Muscle layer of duodenum (tissue), 2 donors: ENCODE results near the gene FAM240A.

Source experiments
- H3K27ac ChIP-seq: one replicate; pipeline ENCODE4 v1.7.0; 2013; ENCODE audit warnings: mild to moderate bottlenecking, low read length
- H3K27me3 ChIP-seq: one replicate; pipeline ENCODE4 v1.7.0; 2013; ENCODE audit warnings: low read depth, mild to moderate bottlenecking, control low read depth, low read length
- H3K36me3 ChIP-seq, 2 donors: one replicate each; pipeline ENCODE4 v1.7.0; 2013; ENCODE audit warnings: low read length in 2 of 2, control low read depth in 1 of 2, mild to moderate bottlenecking in 1 of 2; ENCODE audit not compliant: insufficient read depth in 2 of 2, control insufficient read depth in 1 of 2
- H3K4me1 ChIP-seq, 2 donors: one replicate each; pipeline ENCODE4 v1.7.0; 2013; ENCODE audit warnings: low read length in 2 of 2, mild to moderate bottlenecking in 2 of 2, control low read depth in 1 of 2, moderate library complexity in 1 of 2; ENCODE audit not compliant: insufficient read depth in 2 of 2, control insufficient read depth in 1 of 2
- H3K4me3 ChIP-seq, 2 donors: one replicate each; pipeline ENCODE4 v1.7.0; 2013; ENCODE audit warnings: low read length in 2 of 2, low read depth in 1 of 2, mild to moderate bottlenecking in 1 of 2
- H3K9me3 ChIP-seq, 2 donors: one replicate each; pipeline ENCODE4 v1.7.0; 2013; ENCODE audit warnings: low read length in 2 of 2, control low read depth in 1 of 2, mild to moderate bottlenecking in 1 of 2; ENCODE audit not compliant: control insufficient read depth in 1 of 2
- donor health status: healthy.

FAM240A gene

DNA sequence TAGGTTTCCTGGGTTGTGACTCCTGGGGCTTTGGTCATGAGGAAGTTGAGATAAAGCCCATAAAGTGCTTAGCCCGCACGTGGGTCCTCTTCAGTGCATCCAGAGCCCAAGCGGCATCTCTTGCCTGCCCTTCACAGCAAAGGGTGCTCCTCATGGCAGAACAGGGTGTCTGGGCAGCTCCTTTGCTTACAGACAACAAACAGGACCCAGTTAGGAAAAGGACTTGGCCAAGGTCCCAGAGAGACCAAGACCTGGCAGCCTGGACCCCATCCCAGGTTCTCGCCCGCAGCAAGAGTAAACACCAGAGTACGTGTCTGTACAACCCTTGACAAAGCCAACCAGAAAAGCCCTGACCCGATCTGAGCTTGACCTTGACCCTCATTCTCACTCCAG is 54.1 kb downstream of the FAM240A start:
- no peaks in the 10 kb centered on the region for H3K36me3 ChIP-seq

DNA sequence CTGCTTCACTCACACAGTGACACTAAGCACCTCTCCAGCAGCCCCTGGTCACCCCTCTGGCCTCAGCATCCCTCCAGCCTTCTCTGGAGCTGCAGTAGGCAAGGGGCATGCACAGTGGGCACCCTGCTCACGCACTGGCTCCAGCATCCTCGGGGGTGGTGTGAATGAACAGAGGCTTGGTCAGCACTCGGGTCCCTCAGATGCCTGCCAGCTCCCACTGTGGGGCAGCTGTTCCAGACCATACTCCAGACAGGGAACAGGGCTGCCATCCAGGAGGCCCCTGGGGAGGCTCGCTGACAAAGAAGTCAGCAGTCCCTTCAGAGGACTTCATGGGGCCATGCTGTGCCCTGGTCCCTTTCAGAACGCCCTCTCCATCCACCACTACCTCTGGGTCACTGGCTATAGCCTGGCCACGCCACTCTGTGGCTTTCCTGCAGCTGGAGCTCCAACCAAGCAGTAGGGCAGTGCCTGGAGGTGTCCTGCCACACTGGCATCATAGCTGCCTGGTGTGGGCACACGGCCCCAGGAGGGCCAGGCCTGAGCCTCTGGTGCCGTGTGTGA is 54.8 kb downstream of the FAM240A start:
- Histone ChIP-seq H3K27me3 (no peaks in the 10 kb centered on the region), H3K36me3 (no peaks in the 10 kb centered on the region), H3K4me3 (no peak overlapping the region), H3K9me3 (no peaks in the 10 kb centered on the region), H3K27ac (no peak overlapping the region), H3K4me1 (peaks cover 0 to 16% of the 10 kb centered on the region in 2 donors)

More for the DNA sequence above, 54.1 kb downstream of the FAM240A start:
- H3K4me1 ChIP-seq, result peaks cover 0 to 16% of the 10 kb centered on the region in 2 donors
- no peaks in the 10 kb centered on the region for H3K9me3 ChIP-seq
- no peak overlapping the region for H3K27ac ChIP-seq
- H3K4me3 ChIP-seq, result no peak overlapping the region
- no peaks in the 10 kb centered on the region for H3K27me3 ChIP-seq

DNA sequence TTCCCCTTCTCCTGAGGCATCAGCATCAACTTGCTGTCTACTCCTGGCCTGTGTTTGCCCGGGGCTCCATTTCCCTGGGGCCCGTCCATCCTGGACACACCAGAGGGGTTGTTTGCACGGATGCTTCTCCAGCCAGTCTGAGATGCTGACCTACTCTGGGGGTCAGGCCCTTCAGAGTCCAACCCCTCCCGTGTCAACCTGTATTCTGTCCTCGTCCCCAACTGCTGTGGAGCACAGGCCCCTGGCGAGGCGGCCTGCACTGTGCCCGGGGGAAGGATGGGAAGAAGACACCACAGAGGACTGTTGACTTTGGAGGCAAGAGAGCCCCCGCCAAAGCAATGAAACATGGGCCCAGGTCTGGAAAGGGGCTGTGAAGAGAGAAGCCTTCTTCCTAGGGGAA is 55.3 kb downstream of the FAM240A start:
- Histone ChIP-seq H3K36me3 (no peaks in the 10 kb centered on the region), H3K4me3 (no peak overlapping the region), H3K27ac (no peak overlapping the region), H3K9me3 (no peaks in the 10 kb centered on the region), H3K27me3 (no peaks in the 10 kb centered on the region), H3K4me1 (peaks cover 0 to 12% of the 10 kb centered on the region in 2 donors)

GRCh38 chr3:46668116-46668515 is 55.8 kb downstream of the FAM240A start:
- H3K4me1 ChIP-seq, result peaks cover 0 to 7% of the 10 kb centered on the region in 2 donors
- no peak overlapping the region for H3K4me3 ChIP-seq
- H3K36me3 ChIP-seq, result peaks cover 0 to under 1% of the 10 kb centered on the region in 2 donors
- H3K27me3 ChIP-seq, result no peaks in the 10 kb centered on the region
- H3K9me3 ChIP-seq, result no peaks in the 10 kb centered on the region
- no peak overlapping the region for H3K27ac ChIP-seq

DNA sequence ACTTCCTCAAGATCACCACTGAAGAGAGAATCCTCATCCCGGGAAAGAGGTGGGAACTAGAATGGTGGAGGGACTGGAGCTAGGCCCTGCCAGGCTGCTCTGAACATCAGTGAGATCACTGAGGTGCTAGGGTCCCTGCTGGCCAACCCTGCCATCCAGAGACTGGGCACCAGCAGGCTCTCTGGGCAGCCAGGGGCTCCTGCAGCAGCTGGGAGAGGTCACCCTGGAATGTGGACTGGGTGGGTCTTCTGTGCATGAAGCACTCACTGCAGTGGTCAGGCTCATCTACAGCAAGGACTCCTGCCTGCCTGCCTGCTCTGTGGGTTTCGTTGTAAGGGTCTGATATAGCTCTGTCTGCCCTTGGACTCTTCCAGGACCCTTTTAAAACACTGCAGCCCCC is 56.3 kb downstream of the FAM240A start:
- H3K4me3 ChIP-seq, result no peak overlapping the region
- H3K36me3 ChIP-seq, result peaks cover 0 to 3% of the 10 kb centered on the region in 2 donors
- no peaks in the 10 kb centered on the region for H3K27me3 ChIP-seq
- no peak overlapping the region for H3K27ac ChIP-seq
- peaks cover 0 to 2% of the 10 kb centered on the region in 2 donors for H3K4me1 ChIP-seq
- no peaks in the 10 kb centered on the region for H3K9me3 ChIP-seq

GRCh38 chr3:46669191-46669999 is 57.1 kb downstream of the FAM240A start:
- Histone ChIP-seq H3K9me3 (no peaks in the 10 kb centered on the region), H3K4me1 (no peaks in the 10 kb centered on the region), H3K27me3 (no peaks in the 10 kb centered on the region), H3K27ac (no peak overlapping the region), H3K36me3 (peaks cover 3 to 7% of the 10 kb centered on the region in 2 donors), H3K4me3 (no peak overlapping the region)

- peaks cover 3 to 9% of the 10 kb centered on the region in 2 donors for H3K36me3 ChIP-seq
Observed at GRCh38 chr3:46670000-46670890, 57.9 kb downstream of the FAM240A start.

DNA sequence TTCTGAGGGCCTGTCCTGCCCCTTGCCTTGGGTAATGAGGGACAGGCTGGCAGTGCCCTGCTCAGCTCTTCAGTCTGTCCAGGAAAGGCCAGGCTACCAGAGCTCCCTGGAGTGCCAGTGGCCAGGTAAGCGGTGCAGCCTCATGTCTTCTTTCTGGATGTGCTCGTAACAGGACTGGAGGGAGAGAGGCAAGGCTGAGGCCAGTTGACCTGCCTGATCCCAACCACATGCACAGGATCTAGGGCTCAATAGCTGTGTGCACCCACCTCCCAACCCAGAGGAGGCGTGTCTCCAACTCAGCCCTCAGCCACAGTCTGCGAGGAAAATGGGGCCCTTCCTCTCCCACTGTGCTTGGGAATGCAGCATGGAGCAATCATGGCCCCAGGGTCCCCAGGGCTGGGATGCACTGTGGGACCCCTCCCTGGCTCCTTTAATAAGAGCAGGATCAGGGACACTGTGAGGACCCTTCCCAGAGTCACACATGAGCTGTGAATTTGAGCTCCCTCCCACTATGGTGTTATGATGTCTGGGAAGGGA is 58.6 kb downstream of the FAM240A start:
- no peaks in the 10 kb centered on the region for H3K27me3 ChIP-seq
- H3K27ac ChIP-seq, result no peak overlapping the region
- no peaks in the 10 kb centered on the region for H3K9me3 ChIP-seq
- no peaks in the 10 kb centered on the region for H3K4me1 ChIP-seq
- peaks cover 3 to 10% of the 10 kb centered on the region in 2 donors for H3K36me3 ChIP-seq
- H3K4me3 ChIP-seq, result no peak overlapping the region

More at GRCh38 chr3:46670000-46670890, 57.9 kb downstream of the FAM240A start:
- Histone ChIP-seq H3K27me3 (no peaks in the 10 kb centered on the region), H3K9me3 (no peaks in the 10 kb centered on the region), H3K4me3 (no peak overlapping the region), H3K4me1 (no peaks in the 10 kb centered on the region), H3K27ac (no peak overlapping the region)

- peaks cover 3 to 10% of the 10 kb centered on the region in 2 donors for H3K36me3 ChIP-seq
Observed at GRCh38 chr3:46671541-46672348, 59.4 kb downstream of the FAM240A start.

GRCh38 chr3:46672349-46672695 is 60.0 kb downstream of the FAM240A start:
- Histone ChIP-seq H3K4me3 (no peak overlapping the region), H3K27me3 (no peaks in the 10 kb centered on the region), H3K4me1 (no peaks in the 10 kb centered on the region), H3K27ac (no peak overlapping the region), H3K36me3 (peaks cover 3 to 10% of the 10 kb centered on the region in 2 donors), H3K9me3 (no peaks in the 10 kb centered on the region)

More at GRCh38 chr3:46671541-46672348, 59.4 kb downstream of the FAM240A start:
- Histone ChIP-seq H3K4me1 (no peaks in the 10 kb centered on the region), H3K27ac (no peak overlapping the region), H3K27me3 (no peaks in the 10 kb centered on the region), H3K4me3 (no peak overlapping the region), H3K9me3 (no peaks in the 10 kb centered on the region)
